Sigmoid colon (tissue), 7 donors: ENCODE data around the gene TMEM214. TPM values are rescaled to one million over a fixed set of nuclear protein-coding genes. Genes with fewer than 3 reads are reported as not detected.
"Not testable (repeated sequence)": the region's sequence is repeated elsewhere in the genome, so short reads cannot be mapped to it uniquely, and the experiment has no call there.

Experiments used
- DNase-seq: peaks from one replicate; pipeline ENCODE4 v3.0.0-alpha.2; 2019
- H3K27ac ChIP-seq, 4 donors: fragments of 200-600 bp; sonication (generic); one replicate each; pipeline ENCODE4 v1.5.1; 2016 to 2019; ENCODE audit warnings: mild to moderate bottlenecking in 1 of 4
- H3K27me3 ChIP-seq, 3 donors: fragments of 200-600 bp; sonication (generic); one replicate each; pipeline ENCODE4 v1.5.1; 2019; ENCODE audit warnings: mild to moderate bottlenecking in 1 of 3
- H3K36me3 ChIP-seq, 4 donors: fragments of 200-600 bp; sonication (generic); one replicate each; pipeline ENCODE4 v1.5.1; 2016 to 2019
- H3K4me1 ChIP-seq, 4 donors: fragments of 200-600 bp; sonication (generic); one replicate each; pipeline ENCODE4 v1.5.1; 2017 to 2019
- H3K4me3 ChIP-seq, 4 donors: fragments of 200-600 bp; sonication (generic); one replicate each; pipeline ENCODE4 v1.5.1; 2017 to 2019; ENCODE audit warnings: mild to moderate bottlenecking in 2 of 4, moderate library complexity in 1 of 4
- H3K9me3 ChIP-seq, 4 donors: fragments of 200-600 bp in 3 of 4; sonication (generic) in 3 of 4; one replicate each; pipeline versions ENCODE4 v1.5.1 to v1.6.1; 2013 to 2019
- CTCF ChIP-seq, 4 experiments: fragments of 450-650 bp in 3 of 4; fragments of 200-600 bp in 1 of 4; IDR thresholded peaks; one replicate each; pipeline ENCODE4 v1.5.1; 2016 to 2019; ENCODE audit warnings: antibody characterized with exemption in 4 of 4, mild to moderate bottlenecking in 3 of 4, moderate library complexity in 2 of 4
- EP300 ChIP-seq, 4 donors: sonication (generic); formaldehyde crosslinking; IDR thresholded peaks; one replicate each; pipeline ENCODE4 v1.6.1; 2017; ENCODE audit warnings: antibody characterized with exemption in 4 of 4
- POLR2A ChIP-seq, 2 donors: fragments of 450-650 bp; IDR thresholded peaks; one replicate each; pipeline ENCODE4 v1.6.1; 2016; ENCODE audit warnings: antibody characterized with exemption in 2 of 2, mild to moderate bottlenecking in 2 of 2, moderate library complexity in 2 of 2
- POLR2AphosphoS5 ChIP-seq, 4 donors: sonication (generic); formaldehyde crosslinking; IDR thresholded peaks; one replicate each; pipeline ENCODE4 v1.6.1; 2017; ENCODE audit warnings: antibody characterized with exemption in 4 of 4
- WGBS, 2 donors: extraction: QIAGEN DNeasy Blood & Tissue Kit; methylation state at CpG; one replicate each; pipeline ENCODE4 v1.1.7; 2013; 5-methylcytosine and 5-hydroxymethylcytosine counted together
- intact Hi-C: fragments of 100-400 bp; cut with DNase I; formaldehyde crosslinking; loops from one replicate; pipeline ENCODE4 v1.15.1; 2023
- polyA plus RNA-seq, 3 donors: library from polyadenylated mRNA; stranded (reverse); fragments of 200-250 nt; gene quantifications; one replicate each; pipeline ENCODE4 v1.2.3, GENCODE V29; 2013
- total RNA-seq, 4 donors: library from RNA; depleted of rRNA; stranded (reverse); fragments of >200 nt; gene quantifications; one replicate each; pipeline ENCODE4 v1.1.0, GENCODE V29; 2016
- donor health status: healthy with polysubstance abuse.
- donor health status: Bipolar disorder and iron deficiency.
- donor health status: healthy.

TMEM214 gene
- total and polyA plus RNA-seq, 7 donors, result 16.0 to 65.7 (median 33.9) TPM

- H3K36me3 ChIP-seq, result peaks cover 0 to 15% (median 4%) of the 10 kb centered on the region in 4 donors
- H3K4me1 ChIP-seq, result peaks cover 0 to 83% (median 79%) of the 10 kb centered on the region in 4 donors
- WGBS, 2 donors, result 61 to 64% methylated on average over 2 of the region's 2 CpGs
- no peaks in the 10 kb centered on the region for H3K27me3 ChIP-seq
- H3K4me3 ChIP-seq, result no peak overlapping the region
- intact Hi-C loops, result no loop called here
- DNase-seq, result no peak
- H3K27ac ChIP-seq, result peak overlapping the region; percentile 94 to 98 (median 97)
- TF ChIP-seq EP300 (IDR thresholded peaks at IDR 0.05), result no peak
- TF ChIP-seq CTCF (IDR thresholded peaks at IDR 0.05), result no peak
- TF ChIP-seq POLR2AphosphoS5 (IDR thresholded peaks at IDR 0.05), result no peak
- TF ChIP-seq POLR2A (IDR thresholded peaks at IDR 0.05), result no peak
- no peaks in the 10 kb centered on the region for H3K9me3 ChIP-seq
These were observed 41.0 kb downstream of the TMEM214 start for GRCh38 chr2:27073782-27074181.

- peak; percentile 83 for DNase-seq
- intact Hi-C loops, result no loop called here
- H3K9me3 ChIP-seq, result no peaks in the 10 kb centered on the region
- peaks cover 0 to 3% (median 0%) of the 10 kb centered on the region in 4 donors for H3K36me3 ChIP-seq
- WGBS, 2 donors, result 36 to 64% methylated on average over 4 of the region's 4 CpGs
- H3K27ac ChIP-seq, result peak overlapping the region; percentile 94 to 98 (median 97)
- no peaks in the 10 kb centered on the region for H3K27me3 ChIP-seq
- H3K4me3 ChIP-seq, result no peak overlapping the region
- H3K4me1 ChIP-seq, result peaks cover 0 to 77% (median 71%) of the 10 kb centered on the region in 4 donors
- TF ChIP-seq POLR2AphosphoS5 (IDR thresholded peaks at IDR 0.05), result no peak
- no peak for TF ChIP-seq POLR2A (IDR thresholded peaks at IDR 0.05)
These were observed 42.2 kb downstream of the TMEM214 start for GRCh38 chr2:27074738-27075565.

- WGBS, 2 donors, result 65 to 80% methylated on average over 6 of the region's 6 CpGs
- intact Hi-C loops, H3K36me3 ChIP-seq, H3K9me3 ChIP-seq, H3K27me3 ChIP-seq, DNase-seq, H3K4me3 ChIP-seq: not testable (repeated sequence)
- Histone ChIP-seq H3K4me1 (peaks cover 0 to 77% (median 71%) of the 10 kb centered on the region in 4 donors), H3K27ac (peak overlapping the region; percentile 94 to 98 (median 97))
These were observed 42.8 kb downstream of the TMEM214 start for GRCh38 chr2:27075566-27075871.

- no peak for DNase-seq
- peaks cover 0 to 5% (median 0%) of the 10 kb centered on the region in 4 donors for H3K36me3 ChIP-seq
- TF ChIP-seq CTCF (IDR thresholded peaks at IDR 0.05) (no peak), POLR2AphosphoS5 (IDR thresholded peaks at IDR 0.05) (no peak), POLR2A (IDR thresholded peaks at IDR 0.05) (no peak), EP300 (IDR thresholded peaks at IDR 0.05) (no peak)
- H3K9me3 ChIP-seq, result no peaks in the 10 kb centered on the region
- no peaks in the 10 kb centered on the region for H3K27me3 ChIP-seq
- no peak overlapping the region for H3K4me3 ChIP-seq
- intact Hi-C loops, result no loop called here
- peaks cover 0 to 81% (median 73%) of the 10 kb centered on the region in 4 donors for H3K4me1 ChIP-seq
- WGBS, 2 donors, result 66 to 87% methylated on average over 4 of the region's 4 CpGs
- H3K27ac ChIP-seq, result peak overlapping the region; percentile 94 to 98 (median 97)
These were observed 43.6 kb downstream of the TMEM214 start for GRCh38 chr2:27076323-27076722.

- H3K4me3 ChIP-seq, result no peak overlapping the region
- no peaks in the 10 kb centered on the region for H3K27me3 ChIP-seq
- peak overlapping the region; percentile 94 to 98 (median 97) for H3K27ac ChIP-seq
- H3K9me3 ChIP-seq, result no peaks in the 10 kb centered on the region
- H3K4me1 ChIP-seq, result peaks cover 0 to 90% (median 82%) of the 10 kb centered on the region in 4 donors
- 65 to 68% methylated on average over 7 of the region's 7 CpGs for WGBS, 2 donors
- no peak for DNase-seq
- intact Hi-C loops, result no loop called here
- H3K36me3 ChIP-seq, result peaks cover 4 to 11% (median 7%) of the 10 kb centered on the region in 4 donors
- no peak for TF ChIP-seq CTCF (IDR thresholded peaks at IDR 0.05)
- no peak for TF ChIP-seq EP300 (IDR thresholded peaks at IDR 0.05)
- no peak for TF ChIP-seq POLR2A (IDR thresholded peaks at IDR 0.05)
- TF ChIP-seq POLR2AphosphoS5 (IDR thresholded peaks at IDR 0.05), result no peak
These were observed 44.5 kb downstream of the TMEM214 start for GRCh38 chr2:27077231-27077630.
